Ishikawa (cell line): ENCODE results near the gene ORAI1.

Source experiments
- CEBPB ChIP-seq: IDR thresholded peaks from 2 replicates; pipeline ENCODE4 v1.6.1; 2012
- CREB1 ChIP-seq: IDR thresholded peaks from 2 replicates; pipeline ENCODE4 v1.6.1; 2012; ENCODE audit warnings: low read depth
- EGR1 ChIP-seq: IDR thresholded peaks from 2 replicates; pipeline ENCODE4 v1.6.1; 2012
- EP300 ChIP-seq: IDR thresholded peaks from 2 replicates; pipeline ENCODE4 v1.6.1; 2012; ENCODE audit warnings: borderline replicate concordance
- FOXM1 ChIP-seq: IDR thresholded peaks from 2 replicates; pipeline ENCODE4 v1.6.1; 2012; ENCODE audit warnings: low read depth, borderline replicate concordance
- NFIC ChIP-seq: IDR thresholded peaks from 2 replicates; pipeline ENCODE4 v1.6.1; 2012
- RAD21 ChIP-seq: IDR thresholded peaks from 2 replicates; pipeline ENCODE4 v1.6.1; 2012; ENCODE audit warnings: low read depth
- TAF1 ChIP-seq: IDR thresholded peaks from 2 replicates; pipeline ENCODE4 v1.6.1; 2012; ENCODE audit warnings: low read depth, mild to moderate bottlenecking
- TCF12 ChIP-seq: IDR thresholded peaks from 2 replicates; pipeline ENCODE4 v1.6.1; 2012; ENCODE audit warnings: low read depth
- TEAD4 ChIP-seq: IDR thresholded peaks from 2 replicates; pipeline ENCODE4 v1.6.1; 2012
- YY1 ChIP-seq: IDR thresholded peaks from 2 replicates; pipeline ENCODE4 v1.6.1; 2012; ENCODE audit warnings: low read depth
- ZBTB7A ChIP-seq: IDR thresholded peaks from 2 replicates; pipeline ENCODE4 v1.6.1; 2012; ENCODE audit warnings: low read depth
- TF ChIP-seq, protein P1 (sequence below): IDR thresholded peaks from 2 replicates; pipeline ENCODE4 v1.6.1; 2012
- TF ChIP-seq, protein P2 (sequence below): IDR thresholded peaks from 2 replicates; pipeline ENCODE4 v1.6.1; 2012; ENCODE audit warnings: low read depth, mild to moderate bottlenecking
- TF ChIP-seq, protein P3 (sequence below): IDR thresholded peaks from 2 replicates; pipeline ENCODE4 v1.6.1; 2012

The ORAI1 gene

DNA sequence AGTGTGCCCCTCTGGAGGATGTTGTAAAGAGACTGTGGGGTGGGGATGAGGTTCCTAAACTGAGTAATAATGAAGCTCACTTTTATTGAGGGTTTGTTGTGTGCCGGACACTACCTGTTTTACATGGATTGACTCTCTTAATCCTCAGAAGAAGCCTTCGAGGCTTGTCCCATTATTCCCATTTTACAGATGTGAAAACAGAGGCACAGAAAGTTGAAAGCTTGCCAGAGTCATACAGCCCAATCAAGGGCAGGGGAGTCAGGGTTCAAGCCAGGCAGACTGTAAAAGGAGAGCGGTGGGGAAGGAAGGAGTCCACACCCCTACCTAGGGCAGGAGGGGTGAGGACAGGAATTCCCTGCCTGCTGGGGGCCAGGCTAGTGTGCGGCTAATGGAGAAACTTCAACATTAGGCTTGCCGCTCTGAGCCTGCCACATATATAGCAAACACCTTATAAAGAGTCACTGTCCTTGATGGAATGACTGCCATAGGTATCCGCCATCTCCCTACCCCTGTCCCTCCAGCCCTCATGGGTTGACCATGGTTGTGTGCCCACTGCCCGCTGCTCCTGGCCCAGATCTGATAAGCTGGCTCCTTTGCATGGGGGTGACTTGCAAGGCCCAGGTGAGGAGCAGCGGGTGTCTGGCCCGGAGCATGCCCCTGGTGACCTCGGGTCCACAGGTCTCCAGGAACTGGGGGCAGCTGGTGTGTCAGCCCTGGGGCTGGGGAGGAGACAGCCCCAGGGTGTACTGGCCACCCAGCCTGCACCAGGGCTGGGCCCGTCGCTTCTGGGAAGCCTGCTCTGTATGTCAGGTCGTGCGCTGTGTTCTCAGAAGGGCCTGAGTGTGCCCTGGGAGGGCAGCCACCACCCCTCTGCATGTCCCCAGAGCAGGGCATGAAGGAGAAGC lies 12.2 kb downstream of the ORAI1 start:
- TF ChIP-seq CREB1: no peak

DNA sequence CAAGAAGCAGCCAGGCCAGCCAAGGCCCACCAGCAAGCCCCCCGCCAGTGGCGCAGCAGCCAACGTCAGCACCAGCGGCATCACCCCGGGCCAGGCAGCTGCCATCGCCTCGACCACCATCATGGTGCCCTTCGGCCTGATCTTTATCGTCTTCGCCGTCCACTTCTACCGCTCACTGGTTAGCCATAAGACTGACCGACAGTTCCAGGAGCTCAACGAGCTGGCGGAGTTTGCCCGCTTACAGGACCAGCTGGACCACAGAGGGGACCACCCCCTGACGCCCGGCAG lies 15.0 kb downstream of the ORAI1 start:
- no peak for TF ChIP-seq TCF12

DNA sequence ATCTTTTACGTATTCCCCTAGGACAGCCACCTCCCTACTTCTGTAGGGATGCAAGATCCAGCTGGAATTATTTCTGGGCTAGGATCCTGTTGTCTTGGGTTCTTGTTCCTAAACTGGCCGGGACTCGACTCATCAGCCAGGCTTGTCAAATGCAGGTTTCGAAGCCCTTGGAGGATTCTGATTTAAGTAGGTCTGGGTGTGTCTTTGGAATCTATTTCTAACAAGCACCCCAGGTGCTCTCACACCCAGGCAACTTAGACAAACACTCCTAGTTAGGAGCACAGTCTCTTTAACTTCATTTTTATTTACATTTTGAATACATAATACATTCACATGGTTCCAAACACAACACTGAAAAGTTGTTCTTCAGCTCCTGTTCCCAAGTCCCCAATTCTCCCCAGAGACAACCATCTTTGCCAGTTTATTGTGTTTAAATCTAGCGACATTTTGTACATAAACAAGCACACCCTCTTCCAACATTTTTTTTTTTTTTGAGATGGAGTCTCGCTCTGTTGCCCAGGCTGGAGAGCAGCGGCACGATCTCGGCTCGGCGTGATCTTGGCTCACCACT lies 22.2 kb downstream of the ORAI1 start:
- no peak for TF ChIP-seq FOXM1
- TF ChIP-seq, protein P1, sequence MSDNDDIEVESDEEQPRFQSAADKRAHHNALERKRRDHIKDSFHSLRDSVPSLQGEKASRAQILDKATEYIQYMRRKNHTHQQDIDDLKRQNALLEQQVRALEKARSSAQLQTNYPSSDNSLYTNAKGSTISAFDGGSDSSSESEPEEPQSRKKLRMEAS: no peak
- no peak for TF ChIP-seq YY1
- TF ChIP-seq EGR1: no peak
- TF ChIP-seq, protein P2, sequence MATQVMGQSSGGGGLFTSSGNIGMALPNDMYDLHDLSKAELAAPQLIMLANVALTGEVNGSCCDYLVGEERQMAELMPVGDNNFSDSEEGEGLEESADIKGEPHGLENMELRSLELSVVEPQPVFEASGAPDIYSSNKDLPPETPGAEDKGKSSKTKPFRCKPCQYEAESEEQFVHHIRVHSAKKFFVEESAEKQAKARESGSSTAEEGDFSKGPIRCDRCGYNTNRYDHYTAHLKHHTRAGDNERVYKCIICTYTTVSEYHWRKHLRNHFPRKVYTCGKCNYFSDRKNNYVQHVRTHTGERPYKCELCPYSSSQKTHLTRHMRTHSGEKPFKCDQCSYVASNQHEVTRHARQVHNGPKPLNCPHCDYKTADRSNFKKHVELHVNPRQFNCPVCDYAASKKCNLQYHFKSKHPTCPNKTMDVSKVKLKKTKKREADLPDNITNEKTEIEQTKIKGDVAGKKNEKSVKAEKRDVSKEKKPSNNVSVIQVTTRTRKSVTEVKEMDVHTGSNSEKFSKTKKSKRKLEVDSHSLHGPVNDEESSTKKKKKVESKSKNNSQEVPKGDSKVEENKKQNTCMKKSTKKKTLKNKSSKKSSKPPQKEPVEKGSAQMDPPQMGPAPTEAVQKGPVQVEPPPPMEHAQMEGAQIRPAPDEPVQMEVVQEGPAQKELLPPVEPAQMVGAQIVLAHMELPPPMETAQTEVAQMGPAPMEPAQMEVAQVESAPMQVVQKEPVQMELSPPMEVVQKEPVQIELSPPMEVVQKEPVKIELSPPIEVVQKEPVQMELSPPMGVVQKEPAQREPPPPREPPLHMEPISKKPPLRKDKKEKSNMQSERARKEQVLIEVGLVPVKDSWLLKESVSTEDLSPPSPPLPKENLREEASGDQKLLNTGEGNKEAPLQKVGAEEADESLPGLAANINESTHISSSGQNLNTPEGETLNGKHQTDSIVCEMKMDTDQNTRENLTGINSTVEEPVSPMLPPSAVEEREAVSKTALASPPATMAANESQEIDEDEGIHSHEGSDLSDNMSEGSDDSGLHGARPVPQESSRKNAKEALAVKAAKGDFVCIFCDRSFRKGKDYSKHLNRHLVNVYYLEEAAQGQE: no peak
- TF ChIP-seq, protein P3, sequence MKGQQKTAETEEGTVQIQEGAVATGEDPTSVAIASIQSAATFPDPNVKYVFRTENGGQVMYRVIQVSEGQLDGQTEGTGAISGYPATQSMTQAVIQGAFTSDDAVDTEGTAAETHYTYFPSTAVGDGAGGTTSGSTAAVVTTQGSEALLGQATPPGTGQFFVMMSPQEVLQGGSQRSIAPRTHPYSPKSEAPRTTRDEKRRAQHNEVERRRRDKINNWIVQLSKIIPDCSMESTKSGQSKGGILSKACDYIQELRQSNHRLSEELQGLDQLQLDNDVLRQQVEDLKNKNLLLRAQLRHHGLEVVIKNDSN: no peak
- no peak for TF ChIP-seq TEAD4
- no peak for TF ChIP-seq TAF1
- TF ChIP-seq CREB1: no peak
- no peak for TF ChIP-seq EP300
- no peak for TF ChIP-seq TCF12
- no peak for TF ChIP-seq RAD21
- TF ChIP-seq ZBTB7A: no peak
- no peak for TF ChIP-seq NFIC
- TF ChIP-seq CEBPB: no peak

DNA sequence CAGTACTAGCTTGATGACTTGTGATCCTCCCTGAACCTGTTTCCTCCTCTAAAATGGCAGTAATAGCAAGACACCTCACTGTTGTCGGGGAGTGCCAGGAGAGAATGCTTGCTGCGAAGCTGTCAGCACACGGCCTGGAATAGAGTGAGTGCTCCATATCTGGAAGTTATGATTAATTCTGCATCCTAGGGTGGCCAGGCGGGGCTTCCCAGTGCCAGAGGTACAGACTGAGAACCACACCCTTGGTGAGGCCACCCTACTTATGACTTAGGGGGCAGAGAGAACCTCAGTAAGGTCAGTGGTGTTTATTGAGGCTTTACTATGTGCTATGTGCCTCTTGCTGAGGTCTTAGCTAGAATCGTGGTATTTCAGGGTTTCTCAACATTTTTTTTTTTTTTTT lies 23.0 kb downstream of the ORAI1 start:
- TF ChIP-seq ZBTB7A: no peak
- no peak for TF ChIP-seq FOXM1
- TF ChIP-seq, protein P3: no peak
- TF ChIP-seq, protein P2: no peak
- no peak for TF ChIP-seq RAD21
- no peak for TF ChIP-seq CREB1
- no peak for TF ChIP-seq NFIC
- TF ChIP-seq EP300: no peak
- no peak for TF ChIP-seq YY1
- TF ChIP-seq, protein P1: no peak
- no peak for TF ChIP-seq TAF1
- no peak for TF ChIP-seq EGR1
- no peak for TF ChIP-seq TCF12
- TF ChIP-seq TEAD4: no peak
- no peak for TF ChIP-seq CEBPB

DNA sequence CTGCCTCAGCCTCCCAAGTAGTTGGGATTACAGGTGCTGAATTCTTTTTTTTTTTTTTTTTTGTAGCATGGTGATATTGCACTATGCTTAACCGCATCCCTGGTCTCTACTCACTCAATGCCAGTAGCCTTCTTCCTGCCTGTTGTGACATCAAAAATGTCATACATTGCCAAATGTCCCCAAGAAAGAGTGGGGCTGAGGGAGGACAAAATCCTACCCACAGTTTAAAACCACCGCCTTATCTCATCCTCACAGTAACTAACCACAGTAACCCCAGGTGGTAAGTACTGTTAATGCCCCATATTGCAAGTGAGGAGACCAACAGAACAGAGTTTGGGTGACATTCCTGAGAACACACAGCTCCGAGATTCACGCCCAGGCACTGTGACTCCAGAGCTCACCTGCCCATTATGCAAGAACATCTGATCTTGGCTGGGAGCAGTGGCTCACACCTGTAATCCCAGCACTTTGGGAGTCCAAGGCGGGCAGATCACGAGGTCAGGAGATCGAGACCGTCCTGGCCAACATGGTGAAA lies 23.6 kb downstream of the ORAI1 start:
- no peak for TF ChIP-seq RAD21

DNA sequence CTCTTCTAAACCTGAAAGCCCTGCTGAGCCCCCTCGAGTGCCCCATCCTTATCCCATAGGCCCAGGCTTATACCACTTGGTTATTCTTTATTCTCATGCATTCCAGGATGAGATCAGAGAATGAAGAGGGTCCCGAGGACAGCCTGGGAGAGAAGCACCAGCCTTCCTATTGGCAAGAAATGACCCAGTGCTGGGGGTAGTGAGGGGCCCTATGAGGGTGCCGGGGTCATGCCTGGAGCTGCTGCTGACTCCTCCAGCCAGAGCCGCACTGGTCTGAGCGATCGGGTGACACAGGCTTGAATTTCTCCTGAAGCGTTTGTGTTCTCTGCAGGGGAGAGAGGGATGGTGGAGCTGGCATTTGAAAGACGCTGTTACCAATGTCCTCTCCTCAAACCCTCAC lies 25.0 kb downstream of the ORAI1 start:
- TF ChIP-seq NFIC (no peak), ZBTB7A (no peak), TAF1 (no peak), EGR1 (no peak), TCF12 (no peak), RAD21 (no peak), CREB1 (no peak)
- TF ChIP-seq, protein P1: no peak
- TF ChIP-seq, protein P3: no peak
